Stimulated activated CD4-positive, alpha-beta T cell treated with anti-CD3 and anti-CD28 coated beads, Interleukin-1b, Interleukin-23, amount 100 ng/mL, for 24 hours (primary cell): ENCODE data around the gene KMT2C.
"Not testable (repeated sequence)": the region's sequence is repeated elsewhere in the genome, so short reads cannot be mapped to it uniquely, and the experiment has no call there.

ENCODE experiments used
- DNase-seq, 4 experiments: peaks; one replicate each; pipeline ENCODE4 v3.0.0-alpha.2; 2020; ENCODE audit warnings: low read depth in 4 of 4, low spot score in 1 of 4

The KMT2C gene

DNA sequence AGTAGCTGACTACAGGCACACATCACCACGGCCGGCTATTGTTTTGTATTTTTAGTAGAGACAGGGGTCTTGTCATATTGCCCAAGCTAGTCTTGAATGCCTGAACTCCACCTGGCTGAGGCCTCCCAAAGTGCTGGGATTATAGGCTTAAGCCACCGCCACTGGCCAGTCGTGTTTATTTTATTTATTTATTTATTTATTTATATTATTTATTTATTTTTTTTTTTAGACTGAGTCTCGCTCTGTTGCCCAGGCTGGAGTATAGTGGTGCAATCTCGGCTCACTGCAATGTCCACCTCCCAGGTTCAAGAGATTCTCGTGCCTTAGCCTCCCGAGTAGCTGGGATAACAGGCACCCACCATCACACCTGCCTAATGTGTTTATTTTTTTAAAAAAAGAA, 6.0 kb upstream of the KMT2C start:
- not testable (repeated sequence) for DNase-seq

DNA sequence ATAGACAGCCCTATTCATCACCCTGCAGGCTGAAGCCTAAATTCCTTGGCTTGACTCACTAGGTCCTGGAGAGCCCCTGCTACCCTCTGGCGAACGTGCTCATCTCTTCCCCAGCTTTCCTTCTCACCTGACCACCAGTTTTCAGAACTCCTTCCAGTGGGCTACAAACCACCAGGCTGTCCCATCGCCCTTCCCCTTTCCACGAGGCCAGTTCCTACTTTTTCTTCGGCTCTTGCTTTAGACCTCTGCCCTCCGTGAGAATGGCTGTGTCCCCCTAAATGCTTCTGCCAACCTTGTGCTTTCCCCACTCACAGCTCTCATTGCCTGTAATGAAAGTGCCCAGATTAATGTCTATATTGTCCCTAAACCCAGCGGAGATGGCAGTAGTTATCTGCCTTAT, 5.4 kb upstream of the KMT2C start:
- not testable (repeated sequence) for DNase-seq

DNA sequence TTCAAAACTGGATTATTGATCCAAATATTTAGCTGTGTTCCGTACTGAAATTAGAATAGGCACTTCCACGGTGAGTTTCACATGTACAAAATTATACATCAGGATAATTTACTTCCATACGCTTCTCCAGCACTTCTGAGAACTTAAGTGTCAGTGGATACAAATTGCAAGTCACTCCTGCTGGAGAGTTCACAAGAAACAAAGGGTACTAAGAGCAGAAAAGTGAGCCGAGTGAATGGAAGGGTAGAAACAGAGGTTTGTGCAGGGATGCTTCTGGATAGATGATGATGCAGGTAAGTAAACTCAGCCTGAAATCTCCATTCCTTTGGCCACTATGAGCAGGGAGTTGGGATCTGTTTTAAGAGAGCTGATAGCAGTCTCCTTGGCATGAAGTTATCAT, 2.2 kb upstream of the KMT2C start:
- not testable (repeated sequence) for DNase-seq

DNA sequence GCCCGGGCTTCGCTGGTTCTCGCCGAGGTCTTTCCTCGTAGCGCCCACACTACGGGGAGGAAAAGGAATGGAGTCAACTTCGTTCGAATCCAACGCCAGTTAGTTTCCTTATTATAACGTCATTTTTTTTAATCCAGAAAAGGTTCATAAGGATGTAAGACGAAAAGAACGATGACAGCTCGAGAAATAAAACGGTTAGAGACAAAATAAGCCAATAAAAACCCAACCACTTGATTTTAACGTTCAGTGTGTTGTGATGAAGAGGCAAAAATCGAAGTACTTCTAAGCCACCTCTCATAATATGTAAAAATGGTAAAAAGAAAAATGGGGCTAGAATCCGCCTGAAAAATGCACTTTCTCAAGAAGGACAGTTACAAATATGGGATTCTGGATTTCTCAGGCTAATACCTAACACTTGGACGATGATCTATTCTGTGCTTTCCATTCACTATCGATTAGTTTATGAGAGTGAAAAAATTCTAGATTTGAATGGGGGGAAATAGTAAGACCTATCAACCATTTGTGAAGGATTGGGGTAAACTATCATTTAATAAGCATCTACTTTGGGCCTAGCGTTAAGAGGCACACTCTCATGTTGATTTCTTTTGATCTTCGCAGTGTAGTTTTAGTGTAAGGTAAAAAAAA, 1.2 kb upstream of the KMT2C start:
- not testable (repeated sequence) for DNase-seq

DNA sequence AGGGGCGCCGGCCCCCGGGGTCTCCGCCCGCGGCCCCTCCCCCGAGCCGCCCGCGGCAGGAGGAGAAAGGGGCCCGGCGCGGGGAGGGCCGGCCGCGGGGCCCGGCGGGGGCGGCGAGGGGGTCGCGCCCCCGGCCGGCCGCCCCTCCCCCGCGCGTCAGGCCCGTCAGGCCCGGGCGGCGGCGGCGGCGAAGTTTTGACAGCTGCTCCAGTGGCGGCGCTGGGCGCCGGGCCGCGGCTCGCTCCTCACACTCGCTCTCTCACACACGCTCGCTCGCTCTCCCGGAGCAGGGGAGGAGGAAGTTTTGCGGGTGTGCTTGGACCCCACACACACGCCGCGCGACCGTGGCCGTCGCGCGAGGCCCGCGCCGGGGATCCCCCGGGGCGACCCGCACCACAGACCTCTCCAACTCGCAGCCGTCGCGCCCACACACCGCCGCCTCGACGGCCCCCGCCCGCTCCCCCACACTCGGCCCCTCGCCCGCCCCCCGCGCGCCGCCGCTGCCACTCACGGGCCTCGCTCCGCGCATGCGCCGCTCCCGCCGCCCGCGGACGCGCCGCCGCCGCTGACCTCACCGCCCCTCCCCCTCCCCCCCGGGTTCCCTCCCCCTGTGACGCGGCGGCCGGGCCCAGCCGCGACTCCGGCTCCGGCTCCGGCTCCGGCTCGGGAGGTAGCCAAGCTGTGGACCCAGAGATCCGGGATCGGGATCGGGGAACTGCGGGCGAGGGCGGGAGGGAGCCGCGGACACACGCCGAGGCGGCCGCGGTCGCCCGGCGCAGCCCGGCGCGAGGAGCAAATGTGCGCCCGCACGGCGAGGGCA, 518 bp upstream of the KMT2C start:
- peak; percentile 81 to 90 (median 82) for DNase-seq

DNA sequence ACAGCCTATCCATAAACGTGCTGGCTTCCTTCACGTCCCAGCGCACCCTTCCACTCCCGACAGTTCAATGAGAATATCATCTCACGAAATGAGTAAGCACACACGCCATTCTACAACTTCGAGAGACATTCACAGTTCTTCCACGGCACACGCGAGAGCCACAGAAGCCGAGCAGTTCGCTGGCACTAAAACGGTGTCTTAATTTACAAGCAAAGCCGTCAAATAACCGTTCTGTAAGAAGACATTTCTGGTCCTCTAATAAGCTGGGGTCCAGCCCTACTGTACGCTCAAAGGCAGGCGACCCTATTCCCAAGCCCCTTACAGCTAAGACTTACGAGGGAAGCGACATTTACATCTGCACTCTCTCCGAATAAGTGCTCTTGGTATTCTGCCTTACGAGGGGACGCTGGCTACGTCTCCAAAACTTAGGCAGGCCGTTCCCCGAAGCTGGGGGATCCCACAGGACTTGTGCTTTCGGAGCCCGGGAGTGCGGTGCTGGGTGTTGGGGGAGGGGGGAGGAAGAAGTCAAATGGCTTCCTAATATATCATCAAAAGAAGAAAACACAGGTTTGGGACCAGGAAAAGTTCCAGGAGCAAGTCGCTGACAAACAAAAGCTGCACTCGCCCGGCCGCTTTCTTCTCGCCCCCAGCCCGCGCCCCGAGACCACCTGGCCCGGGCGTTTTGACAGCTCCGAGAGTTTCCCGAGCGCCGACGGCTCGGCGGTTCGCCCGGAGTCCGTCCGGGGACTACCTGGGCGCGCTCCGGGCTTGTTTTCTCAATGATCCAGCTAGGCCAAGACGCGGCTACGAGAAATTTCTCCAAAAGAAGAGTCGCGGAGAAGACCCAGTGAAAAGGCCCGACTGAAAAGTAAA, 1.1 kb downstream of the KMT2C start:
- peak in 2 of 4 experiments; percentile 11 to 25 for DNase-seq

DNA sequence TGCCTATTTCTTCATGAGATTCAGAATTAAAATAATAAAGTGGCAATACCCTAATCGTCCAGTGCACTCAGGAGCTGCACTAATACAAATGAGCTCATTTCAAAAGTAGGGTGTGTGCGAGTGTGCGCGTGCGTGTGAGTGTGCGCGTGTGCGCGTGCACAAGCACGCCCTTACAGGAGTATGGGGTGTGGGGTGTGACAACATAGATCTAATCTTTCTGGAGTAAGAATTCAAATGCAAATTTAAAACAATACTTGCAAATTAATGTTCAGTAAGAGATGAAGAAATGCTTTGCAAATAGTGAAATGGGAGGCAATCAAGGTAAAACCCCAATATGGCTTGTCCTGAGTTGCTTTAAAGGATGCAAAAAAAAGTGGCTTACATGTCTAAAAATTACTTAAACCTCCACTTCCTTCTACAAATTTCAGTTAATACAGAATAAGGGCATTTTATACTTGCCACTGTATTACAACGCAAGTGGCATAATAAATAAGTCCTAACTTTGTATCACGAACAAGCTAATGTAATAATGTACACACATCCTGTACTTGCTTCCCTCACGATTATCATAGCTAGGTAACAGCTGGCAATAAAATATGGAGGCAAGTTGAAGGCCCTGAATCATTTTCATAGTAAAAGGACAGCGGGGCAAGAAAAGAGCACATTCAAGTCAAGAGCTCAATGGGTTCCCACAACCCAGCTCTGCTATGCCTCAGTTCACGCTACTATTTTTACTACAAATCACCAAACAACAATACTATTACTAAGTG, 1.9 kb downstream of the KMT2C start:
- DNase-seq, result peak in 2 of 4 experiments; percentile 39 to 42

DNA sequence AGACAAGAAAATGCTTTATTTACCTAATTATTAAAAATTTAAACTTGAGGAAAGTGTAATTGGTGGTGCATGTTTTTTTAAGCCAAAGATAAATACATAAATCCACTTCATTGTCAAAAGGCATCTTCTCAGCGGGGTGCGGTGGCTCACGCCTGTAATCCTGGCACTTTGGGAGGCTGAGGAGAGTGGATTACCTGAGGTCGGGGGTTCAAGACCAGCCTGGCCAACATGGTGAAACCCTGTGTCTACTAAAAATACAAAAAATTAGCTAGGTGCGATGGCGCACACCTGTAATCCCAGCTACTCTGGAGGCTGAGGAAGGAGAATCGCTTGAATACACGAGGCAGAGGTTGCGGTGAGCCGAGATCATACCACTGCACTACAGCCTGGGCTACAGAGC, 3.1 kb downstream of the KMT2C start:
- not testable (repeated sequence) for DNase-seq

DNA sequence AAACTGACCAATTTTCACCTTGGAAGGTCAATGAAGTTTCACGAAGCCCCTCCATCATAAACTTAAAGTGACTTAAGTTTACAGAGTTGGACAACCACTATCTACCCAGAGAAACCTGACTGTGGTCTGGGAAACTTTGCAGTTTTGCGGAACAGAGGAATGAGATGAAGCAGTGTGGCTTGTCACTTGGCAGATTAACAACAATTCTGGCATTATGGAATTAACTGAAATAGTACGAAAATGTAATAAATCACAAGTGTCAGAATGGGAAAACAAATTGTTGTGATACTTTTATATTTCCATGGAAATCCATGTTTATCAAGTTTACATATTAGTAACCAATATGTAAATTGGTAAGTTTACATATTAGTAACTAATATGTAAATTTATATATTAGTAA, 4.9 kb downstream of the KMT2C start:
- DNase-seq, result no peak

DNA sequence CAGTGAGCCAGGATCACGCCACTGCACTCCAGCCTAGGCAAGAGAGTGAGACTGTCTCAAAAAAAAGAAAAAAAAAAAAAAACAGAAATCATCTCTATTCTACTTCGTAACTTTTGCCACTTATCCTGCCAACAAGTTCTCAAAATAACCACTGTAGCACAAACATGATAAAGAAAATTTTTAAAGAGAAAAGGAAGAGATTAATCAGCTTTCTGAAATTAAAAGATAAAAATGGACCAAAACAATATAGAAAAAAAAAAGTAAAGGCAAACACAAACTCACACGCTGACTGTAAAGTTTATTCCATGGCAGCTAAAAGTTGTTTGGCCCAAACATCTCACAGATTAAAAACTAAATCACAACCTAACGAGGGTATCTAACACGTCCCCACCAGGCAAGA, 5.7 kb downstream of the KMT2C start:
- not testable (repeated sequence) for DNase-seq

DNA sequence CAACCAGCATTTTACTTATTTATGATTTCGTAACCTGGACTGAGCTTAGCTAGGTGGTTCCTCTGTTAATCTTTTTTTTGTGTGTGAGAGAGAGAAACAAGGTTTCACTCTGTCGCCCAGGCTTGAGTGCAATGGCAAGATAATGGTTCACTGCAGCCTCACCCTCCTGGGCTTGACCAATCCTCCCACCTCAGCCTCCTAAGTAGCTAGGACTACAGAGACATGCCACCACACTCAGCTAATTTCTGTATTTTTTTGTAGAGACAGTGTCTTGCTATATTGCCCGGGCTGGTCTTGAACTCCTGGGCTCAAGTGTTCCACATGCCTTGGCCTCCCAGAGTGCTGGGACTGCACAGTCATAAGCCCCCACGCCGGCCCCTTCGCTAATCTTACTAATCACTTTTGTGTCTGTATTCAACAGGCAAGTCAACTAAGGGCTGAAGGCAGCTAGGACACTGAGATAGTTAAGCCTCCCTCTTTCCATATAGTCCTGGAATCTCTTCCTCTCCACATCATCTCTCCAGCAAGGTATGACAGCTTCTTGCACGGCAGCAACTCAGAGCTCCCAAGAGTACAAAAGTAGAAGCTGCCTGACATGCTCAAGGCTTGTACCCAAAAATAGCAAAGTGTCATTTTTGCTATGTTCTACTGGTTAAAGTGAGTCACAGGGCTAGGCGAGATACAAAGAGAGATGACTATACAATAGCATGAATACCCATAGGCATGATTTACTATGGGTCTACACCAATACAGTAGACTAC, 11.3 kb downstream of the KMT2C start:
- no peak for DNase-seq

DNA sequence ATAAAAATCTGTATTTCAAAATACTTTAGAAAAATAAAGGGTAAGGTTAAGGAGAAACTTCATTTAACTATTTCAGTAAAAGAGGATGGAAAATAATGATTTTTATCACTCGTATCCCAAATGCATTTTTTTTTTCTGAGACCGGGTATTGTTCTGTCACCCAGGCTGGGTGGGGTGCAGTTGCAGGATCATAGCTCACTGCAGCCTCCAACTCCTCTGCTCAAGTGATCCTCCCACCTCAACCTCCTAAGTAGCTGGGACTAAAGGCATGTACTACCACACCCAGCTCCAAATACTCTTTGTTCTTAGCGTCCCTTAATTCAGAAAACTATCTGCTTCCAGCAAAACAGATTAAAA, 11.8 kb downstream of the KMT2C start:
- no peak for DNase-seq

DNA sequence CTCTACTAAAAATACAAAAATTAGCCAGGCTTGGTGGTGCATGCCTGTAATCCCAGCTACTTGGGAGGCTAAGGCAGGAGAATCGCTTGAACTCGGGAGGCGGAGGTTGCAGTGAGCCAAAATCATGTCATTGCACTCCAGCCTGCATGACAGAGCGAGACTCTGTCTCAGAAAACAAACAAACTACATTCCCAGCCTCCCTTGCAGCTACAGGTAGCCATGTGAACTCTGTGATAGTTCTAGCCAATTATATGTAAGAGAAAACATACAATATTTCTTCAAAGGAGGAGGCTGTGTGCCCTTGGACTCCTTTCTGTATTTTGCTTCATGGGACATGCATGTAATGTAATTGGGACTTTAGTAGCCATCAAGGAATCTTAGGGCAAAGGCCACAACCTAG, 12.6 kb downstream of the KMT2C start:
- DNase-seq, result not testable (repeated sequence)

DNA sequence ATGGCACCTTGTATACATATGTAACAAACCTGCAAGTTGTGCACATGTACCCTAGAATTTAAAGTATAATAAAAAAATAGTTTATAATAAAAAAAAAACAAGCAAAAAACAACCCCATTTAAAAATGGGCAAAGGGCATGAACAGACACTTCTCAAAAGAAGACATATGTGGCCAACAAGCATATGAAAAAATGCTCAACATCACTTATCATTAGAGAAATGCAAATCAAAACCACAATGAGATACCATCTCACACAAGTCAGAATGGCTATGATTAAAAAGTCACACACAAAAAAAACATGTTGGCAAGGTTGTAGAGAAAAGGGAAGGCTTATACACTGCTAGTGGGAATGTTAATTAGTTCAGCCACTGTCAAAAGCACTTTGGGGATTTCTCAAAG, 14.9 kb downstream of the KMT2C start:
- DNase-seq, result not testable (repeated sequence)

DNA sequence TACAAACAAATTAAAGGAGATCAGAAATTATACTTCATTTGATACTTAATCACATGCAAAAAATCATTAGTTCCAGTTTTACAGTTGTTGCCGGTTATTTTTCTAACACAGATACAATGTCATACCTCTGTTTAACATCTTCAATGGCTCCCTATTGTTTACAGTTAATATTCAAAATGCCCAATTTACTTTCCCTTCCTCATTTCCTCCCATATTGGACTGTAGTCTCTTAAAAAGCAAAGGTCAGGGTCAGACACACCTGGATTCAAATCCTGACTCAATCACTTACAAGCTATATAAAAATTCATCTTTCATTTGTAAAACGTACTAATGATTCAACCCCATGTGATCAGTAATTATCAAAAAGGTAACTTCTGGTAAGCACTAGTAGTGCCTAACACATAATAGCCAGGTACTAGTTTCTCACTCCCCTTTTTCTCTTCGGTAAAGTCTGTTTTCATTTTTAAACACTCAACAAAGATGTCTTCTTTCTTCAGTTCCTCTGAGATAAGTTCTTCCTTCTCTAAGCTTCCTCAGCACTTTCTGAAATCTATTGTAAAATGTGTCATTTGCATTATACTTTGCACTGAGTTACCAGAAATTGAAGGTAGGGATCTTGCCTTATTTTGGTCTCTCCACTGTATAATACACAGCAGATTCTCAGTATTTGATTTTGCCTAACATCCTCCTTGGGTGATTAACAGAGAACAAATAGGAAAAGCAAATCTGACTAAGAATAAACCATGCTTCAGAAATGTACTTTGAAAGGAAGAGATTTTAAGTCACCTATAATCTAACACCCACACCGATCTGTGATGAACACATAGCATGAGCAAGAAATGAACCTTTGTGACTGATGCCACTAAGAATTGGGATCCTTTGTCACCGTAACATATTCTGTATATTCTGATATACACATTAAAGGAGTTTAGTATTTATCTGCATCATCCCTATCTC, 16.1 kb downstream of the KMT2C start:
- no peak for DNase-seq

DNA sequence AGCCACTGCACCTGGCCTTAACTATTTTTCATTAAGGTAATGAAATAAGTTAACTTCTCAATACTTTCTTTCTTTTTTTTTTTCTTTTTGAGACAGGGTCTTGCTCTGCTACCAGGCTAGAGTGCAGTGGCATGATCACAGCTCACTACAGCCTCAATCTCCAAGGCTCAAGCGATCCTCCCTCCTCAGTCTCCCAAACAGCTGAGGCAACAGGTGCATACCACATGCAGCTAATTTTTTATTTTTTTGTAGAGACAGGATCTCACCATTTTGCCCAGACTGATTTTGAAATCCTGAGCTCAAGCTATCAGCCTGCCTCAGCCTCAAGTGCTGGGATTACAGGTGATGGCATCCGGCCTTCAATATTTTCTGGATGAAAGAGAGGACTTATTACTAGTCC, 21.0 kb downstream of the KMT2C start:
- DNase-seq, result no peak

DNA sequence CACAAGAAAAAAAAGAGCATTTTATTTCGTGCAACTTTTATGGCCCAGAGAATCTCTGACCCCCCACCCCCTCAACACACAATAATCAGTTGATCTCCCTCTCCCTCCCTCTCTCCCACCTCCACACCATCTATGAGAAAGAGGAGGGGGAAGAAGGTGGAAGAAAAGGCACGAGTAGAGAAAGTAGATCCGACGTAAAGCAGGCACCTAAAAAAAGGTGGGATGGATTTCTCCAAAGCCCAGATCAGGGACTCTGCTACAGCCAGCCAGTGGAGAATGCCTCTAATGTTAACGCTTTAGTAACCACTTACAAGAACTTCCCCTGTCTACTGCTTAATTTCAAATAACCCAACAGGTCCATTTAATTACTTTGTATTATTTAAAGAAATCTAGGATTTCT, 24.4 kb downstream of the KMT2C start:
- no peak for DNase-seq

DNA sequence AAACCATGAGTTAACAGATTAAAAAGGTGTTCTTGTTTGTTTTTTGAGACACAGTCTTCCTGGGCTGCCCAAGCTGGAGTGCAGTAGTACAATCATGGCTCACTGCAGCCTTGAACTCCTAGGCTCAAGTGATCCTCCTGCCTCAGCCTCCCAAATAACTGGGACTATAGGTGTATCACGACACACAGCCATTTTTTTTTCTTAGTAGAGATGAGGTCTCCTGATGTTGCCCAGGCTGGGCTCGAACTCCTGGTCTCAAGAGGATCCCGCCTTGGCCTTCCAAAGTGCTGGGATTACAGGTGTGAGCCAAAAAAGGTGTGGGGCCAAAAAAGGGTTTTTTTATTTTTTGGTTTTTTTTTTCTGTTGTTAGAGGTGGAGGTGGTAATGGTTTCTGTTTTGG, 29.3 kb downstream of the KMT2C start:
- no peak for DNase-seq

DNA sequence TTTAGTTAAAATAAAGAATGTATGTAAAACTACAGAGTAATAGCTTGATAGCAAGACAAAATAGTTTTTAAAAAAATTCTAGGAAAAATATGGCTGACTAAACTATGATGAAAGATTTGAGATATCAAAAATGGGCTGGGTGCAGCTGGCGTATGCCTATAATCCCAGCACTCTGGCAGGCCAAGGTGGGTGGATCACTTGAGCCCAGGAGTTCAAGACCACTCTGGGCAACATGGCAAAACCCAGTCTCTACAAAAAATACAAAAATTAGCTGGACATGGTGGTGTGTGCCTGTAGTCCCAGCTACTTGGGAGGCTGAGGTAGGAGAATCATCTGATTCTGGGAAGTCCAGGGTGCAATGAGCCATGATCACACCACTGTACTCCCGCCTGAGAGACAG, 29.8 kb downstream of the KMT2C start:
- not testable (repeated sequence) for DNase-seq
